SK-N-MC (cell line): Measurements from ENCODE around the gene ATF7IP2.
"Not testable (repeated sequence)": the region's sequence is repeated elsewhere in the genome, so short reads cannot be mapped to it uniquely, and the experiment has no call there.

Source experiments
- DNase-seq: peaks from one replicate; pipeline ENCODE4 v3.0.0-alpha.2; 2011; ENCODE audit warnings: low read depth, low spot score
- H3K27ac ChIP-seq: fragments of 200-600 bp; sonication (generic); 2 replicates; pipeline ENCODE4 v1.5.1; 2016; ENCODE audit warnings: mixed run types
- H3K36me3 ChIP-seq: fragments of 200-600 bp; sonication (generic); 2 replicates; pipeline ENCODE4 v1.6.1; 2017; ENCODE audit warnings: antibody characterized with exemption, low read length, mixed read lengths; ENCODE audit not compliant: insufficient read depth
- H3K4me3 ChIP-seq: fragments of 200-600 bp; sonication (generic); 2 replicates; pipeline ENCODE4 v1.5.1; 2016
- H3K9ac ChIP-seq: fragments of 200-600 bp; sonication (generic); 2 replicates; pipeline ENCODE4 v1.8.0; 2017; ENCODE audit warnings: mixed run types, mixed read lengths; ENCODE audit not compliant: insufficient read length
- H3K9me3 ChIP-seq: fragments of 200-600 bp; sonication (generic); 2 replicates; pipeline ENCODE4 v1.6.1; 2017; ENCODE audit warnings: low read depth, mild to moderate bottlenecking, antibody characterized with exemption, low read length, moderate library complexity, mixed read lengths
- EZH2 ChIP-seq: fragments of 200-600 bp; sonication (generic); IDR thresholded peaks from one replicate; pipeline ENCODE4 v1.6.1; 2017; ENCODE audit warnings: antibody characterized with exemption
- FOXP2 ChIP-seq: optimal IDR thresholded peaks from 2 replicates; pipeline ENCODE3; 2011; ENCODE audit warnings: mild to moderate bottlenecking, moderate library complexity; ENCODE audit not compliant: insufficient read depth; ENCODE audit errors: extremely low read length, control extremely low read depth
- POLR2AphosphoS5 ChIP-seq: IDR thresholded peaks from 2 replicates; pipeline ENCODE4 v1.6.1; 2012; ENCODE audit warnings: mild to moderate bottlenecking, low read depth, low read length, borderline replicate concordance

The ATF7IP2 gene

GRCh38 chr16:10465821-10466220, 80.0 kb downstream of the ATF7IP2 start:
- H3K36me3 ChIP-seq: peaks cover 21% of the 10 kb centered on the region; the same call in 1 of the 2 replicates
- H3K4me3 ChIP-seq: no peak overlapping the region
- H3K27ac ChIP-seq: no peak overlapping the region
- H3K9me3 ChIP-seq: no peaks in the 10 kb centered on the region
- no peak for TF ChIP-seq EZH2
- no peak for TF ChIP-seq POLR2AphosphoS5
- TF ChIP-seq FOXP2: no peak
- no peak for DNase-seq
- H3K9ac ChIP-seq: no peak overlapping the region

- Histone ChIP-seq H3K36me3 (peaks cover 21% of the 10 kb centered on the region; the same call in 1 of the 2 replicates), H3K9me3 (no peaks in the 10 kb centered on the region), H3K27ac (no peak overlapping the region), H3K4me3 (no peak overlapping the region), H3K9ac (no peak overlapping the region)
- no peak for DNase-seq
- TF ChIP-seq POLR2AphosphoS5 (no peak), FOXP2 (no peak), EZH2 (no peak)
Observed at GRCh38 chr16:10466313-10466712, 80.5 kb downstream of the ATF7IP2 start.

- TF ChIP-seq FOXP2 (no peak), POLR2AphosphoS5 (no peak), EZH2 (no peak)
- DNase-seq: no peak
- H3K36me3 ChIP-seq: peaks cover 21% of the 10 kb centered on the region; the same call in 1 of the 2 replicates
Observed at GRCh38 chr16:10466861-10467260, 81.0 kb downstream of the ATF7IP2 start.

GRCh38 chr16:10476636-10477035, 90.8 kb downstream of the ATF7IP2 start:
- H3K4me3 ChIP-seq, H3K9me3 ChIP-seq, H3K9ac ChIP-seq, DNase-seq, H3K27ac ChIP-seq: not testable (repeated sequence)
- peaks cover 29% of the 10 kb centered on the region for H3K36me3 ChIP-seq

More at GRCh38 chr16:10466861-10467260, 81.0 kb downstream of the ATF7IP2 start:
- no peak overlapping the region for H3K27ac ChIP-seq
- no peaks in the 10 kb centered on the region for H3K9me3 ChIP-seq
- no peak overlapping the region for H3K4me3 ChIP-seq
- H3K9ac ChIP-seq: no peak overlapping the region

- Histone ChIP-seq H3K27ac (no peak overlapping the region), H3K9ac (no peak overlapping the region)
Observed at GRCh38 chr16:10480151-10480550, 94.3 kb downstream of the ATF7IP2 start.

GRCh38 chr16:10485159-10485558, 99.3 kb downstream of the ATF7IP2 start:
- H3K4me3 ChIP-seq: no peak overlapping the region
- H3K9me3 ChIP-seq: no peaks in the 10 kb centered on the region
- no peak overlapping the region for H3K27ac ChIP-seq
- H3K36me3 ChIP-seq: peaks cover 6% of the 10 kb centered on the region; the same call in 1 of the 2 replicates
- DNase-seq: no peak
- H3K9ac ChIP-seq: no peak overlapping the region
- TF ChIP-seq POLR2AphosphoS5 (no peak), EZH2 (no peak), FOXP2 (no peak)

More at GRCh38 chr16:10480151-10480550, 94.3 kb downstream of the ATF7IP2 start:
- peaks cover 16% of the 10 kb centered on the region for H3K36me3 ChIP-seq
- TF ChIP-seq FOXP2: no peak
- TF ChIP-seq POLR2AphosphoS5: no peak
- TF ChIP-seq EZH2: no peak
- no peak overlapping the region for H3K4me3 ChIP-seq
- H3K9me3 ChIP-seq: no peaks in the 10 kb centered on the region
- no peak for DNase-seq

- no peak for DNase-seq
Observed at GRCh38 chr16:10485698-10486382, 100.0 kb downstream of the ATF7IP2 start.

GRCh38 chr16:10490141-10490540, 104.3 kb downstream of the ATF7IP2 start:
- DNase-seq: no peak
- Histone ChIP-seq H3K27ac (no peak overlapping the region), H3K4me3 (no peak overlapping the region), H3K36me3 (no peaks in the 10 kb centered on the region), H3K9me3 (no peaks in the 10 kb centered on the region), H3K9ac (no peak overlapping the region)
- no peak for TF ChIP-seq FOXP2
- no peak for TF ChIP-seq EZH2
- no peak for TF ChIP-seq POLR2AphosphoS5

More at GRCh38 chr16:10485698-10486382, 100.0 kb downstream of the ATF7IP2 start:
- peaks cover 6% of the 10 kb centered on the region; the same call in 1 of the 2 replicates for H3K36me3 ChIP-seq
- H3K9me3 ChIP-seq: no peaks in the 10 kb centered on the region
- no peak overlapping the region for H3K4me3 ChIP-seq
- H3K9ac ChIP-seq: no peak overlapping the region
- TF ChIP-seq EZH2: no peak
- TF ChIP-seq POLR2AphosphoS5: no peak
- TF ChIP-seq FOXP2: no peak
- no peak overlapping the region for H3K27ac ChIP-seq

- Histone ChIP-seq H3K4me3 (no peak overlapping the region), H3K9ac (no peak overlapping the region), H3K36me3 (no peaks in the 10 kb centered on the region), H3K27ac (no peak overlapping the region), H3K9me3 (no peaks in the 10 kb centered on the region)
- TF ChIP-seq POLR2AphosphoS5: no peak
- TF ChIP-seq FOXP2: no peak
- no peak for TF ChIP-seq EZH2
- no peak for DNase-seq
Observed at GRCh38 chr16:10493276-10493675, 107.4 kb downstream of the ATF7IP2 start.
